IMR-90 (cell line): ENCODE results near the gene SF3B5. TPM values are rescaled to one million over a fixed set of nuclear protein-coding genes. Genes with fewer than 3 reads are reported as not detected.
A peak's percentile ranks its signal among the peaks of the same experiment; 100 is the strongest.

ENCODE experiments used
- ATAC-seq: fragments of 200-7000 bp; cut with Tn5 transposase; 2 replicates; pipeline ENCODE4 v1.9.1; 2020; ENCODE audit warnings: low read depth, mild to moderate bottlenecking, moderate library complexity
- BruUV-seq: library from RNA; stranded (reverse); fragments of 400-500 nt; replicated peaks from 2 replicates; lab custom pipeline; 2021; lab: Mats Ljungman, UMichigan
- CTCF ChIA-PET: fragments of 300-600 bp; formaldehyde crosslinking; extraction: SDS; loops from one replicate; lab custom pipeline; 2021; ENCODE audit warnings: antibody characterized with exemption; lab: Yijun Ruan, JAX
- POLR2A ChIA-PET: fragments of 300-600 bp; sonication (Branson Sonifier 250); formaldehyde crosslinking; loops from one replicate; lab custom pipeline; 2022; ENCODE audit warnings: antibody characterized with exemption; ENCODE audit not compliant: unreplicated experiment; lab: Charles Lee
- DNase-seq: peaks from one replicate; pipeline ENCODE4 v3.0.0; 2013
- H2AFZ ChIP-seq: replicated peaks from 2 replicates; pipeline ENCODE3; 2013; ENCODE audit warnings: low read length, mild to moderate bottlenecking; ENCODE audit not compliant: poor library complexity
- H2AK5ac ChIP-seq: 2 replicates; pipeline ENCODE4 v1.6.1; 2013; ENCODE audit warnings: low read depth, low read length, inconsistent platforms
- H2AK9ac ChIP-seq: replicated peaks from 2 replicates; pipeline ENCODE3; 2013; ENCODE audit warnings: mild to moderate bottlenecking, low read depth, low read length, moderate library complexity; ENCODE audit not compliant: poor library complexity
- H2BK120ac ChIP-seq: 2 replicates; pipeline ENCODE4 v1.6.1; 2013; ENCODE audit warnings: low read depth, low read length, inconsistent platforms
- H2BK15ac ChIP-seq: 3 replicates; pipeline ENCODE4 v1.6.1; 2013; ENCODE audit warnings: low read depth, low read length, inconsistent platforms
- H2BK20ac ChIP-seq: 2 replicates; pipeline ENCODE4 v1.6.1; 2013; ENCODE audit warnings: low read depth, mild to moderate bottlenecking, inconsistent platforms, low read length, moderate library complexity
- H2BK5ac ChIP-seq: 2 replicates; pipeline ENCODE4 v1.6.1; 2013; ENCODE audit warnings: mild to moderate bottlenecking, low read depth, low read length, inconsistent platforms; ENCODE audit not compliant: poor library complexity, severe bottlenecking
- H3K14ac ChIP-seq: replicated peaks from 2 replicates; pipeline ENCODE4 v1.6.1; 2013; ENCODE audit warnings: low read depth, low read length, inconsistent platforms
- H3K18ac ChIP-seq: 2 replicates; pipeline ENCODE4 v1.6.1; 2013; ENCODE audit warnings: low read depth, low read length, control low read depth
- H3K23ac ChIP-seq: 2 replicates; pipeline ENCODE4 v1.6.1; 2013; ENCODE audit warnings: low read depth, low read length, inconsistent platforms
- H3K27ac ChIP-seq: 2 replicates; pipeline ENCODE4 v1.5.1; 2013; ENCODE audit warnings: mild to moderate bottlenecking, control low read depth, low read length; ENCODE audit not compliant: insufficient read depth
- H3K27me3 ChIP-seq: 2 replicates; pipeline ENCODE4 v1.6.1; 2013; ENCODE audit warnings: low read length; ENCODE audit not compliant: control insufficient read depth, insufficient read depth
- H3K36me3 ChIP-seq: 2 replicates; pipeline ENCODE4 v1.6.1; 2013; ENCODE audit warnings: low read length, mixed read lengths; ENCODE audit not compliant: control insufficient read depth, insufficient read depth
- H3K4ac ChIP-seq: 2 replicates; pipeline ENCODE4 v1.6.1; 2013; ENCODE audit warnings: low read depth, low read length, inconsistent platforms
- H3K4me1 ChIP-seq: 2 replicates; pipeline ENCODE4 v1.6.1; 2013; ENCODE audit warnings: low read length, mixed read lengths; ENCODE audit not compliant: control insufficient read depth, insufficient read depth
- H3K4me2 ChIP-seq: 2 replicates; pipeline ENCODE4 v1.6.1; 2013; ENCODE audit warnings: low read depth, mild to moderate bottlenecking, control low read depth, low read length, moderate library complexity
- H3K4me3 ChIP-seq: 2 replicates; pipeline ENCODE4 v1.5.1; 2013; ENCODE audit warnings: low read depth, mild to moderate bottlenecking, control low read depth, low read length, moderate library complexity; ENCODE audit not compliant: insufficient read depth
- H3K56ac ChIP-seq: 2 replicates; pipeline ENCODE4 v1.6.1; 2013; ENCODE audit warnings: low read length, inconsistent platforms; ENCODE audit not compliant: insufficient read depth; ENCODE audit errors: extremely low read depth
- H3K79me1 ChIP-seq, 2 experiments: 2 replicates each; pipeline ENCODE4 v1.6.1; 2013; ENCODE audit warnings: low read length in 2 of 2, inconsistent platforms in 1 of 2, low read depth in 1 of 2
- H3K9ac ChIP-seq: 2 replicates; pipeline ENCODE4 v1.6.1; 2013; ENCODE audit warnings: low read depth, low read length, control low read depth
- H3K9me1 ChIP-seq: 2 replicates; pipeline ENCODE4 v1.6.1; 2013; ENCODE audit warnings: low read length, inconsistent platforms; ENCODE audit not compliant: insufficient read depth
- H3K9me3 ChIP-seq: 2 replicates; pipeline ENCODE4 v1.6.1; 2013; ENCODE audit warnings: low read length; ENCODE audit not compliant: control insufficient read depth, insufficient read depth
- H4K20me1 ChIP-seq: 2 replicates; pipeline ENCODE4 v1.6.1; 2013; ENCODE audit warnings: low read length, inconsistent platforms; ENCODE audit not compliant: insufficient read depth
- H4K5ac ChIP-seq: 2 replicates; pipeline ENCODE4 v1.6.1; 2013; ENCODE audit warnings: mild to moderate bottlenecking, low read depth, low read length, control low read depth
- H4K8ac ChIP-seq, 2 experiments: 2 replicates each; pipeline ENCODE4 v1.6.1; 2013; ENCODE audit warnings: low read depth in 2 of 2, low read length in 2 of 2, control low read depth in 1 of 2, inconsistent platforms in 1 of 2
- H4K91ac ChIP-seq: 2 replicates; pipeline ENCODE4 v1.6.1; 2013; ENCODE audit warnings: low read depth, low read length, inconsistent platforms; ENCODE audit not compliant: insufficient read depth
- MAFK ChIP-seq: IDR thresholded peaks from 2 replicates; pipeline ENCODE4 v1.6.1; 2012; ENCODE audit warnings: low read depth, low read length, improper control_type of control experiment
- RCOR1 ChIP-seq: IDR thresholded peaks from 2 replicates; pipeline ENCODE4 v1.6.1; 2012; ENCODE audit warnings: mild to moderate bottlenecking, low read length, improper control_type of control experiment; ENCODE audit not compliant: insufficient replicate concordance
- dilution Hi-C: fragments of 300-500 bp; cut with HindIII; formaldehyde crosslinking; loops from one replicate; pipeline ENCODE4 v1.14.3; 2018; ENCODE audit warnings: low sequenced_read_pairs; ENCODE audit not compliant: unreplicated experiment
- in situ Hi-C: fragments of 300-500 bp; cut with MboI; formaldehyde crosslinking; loops from 3 replicates; pipeline ENCODE4 v1.14.3; 2019; ENCODE audit warnings: low sequenced_read_pairs, inconsistent platforms, mixed read lengths
- intact Hi-C: fragments of 100-400 bp; cut with micrococcal nuclease; formaldehyde crosslinking; loops from 2 replicates; pipeline ENCODE4 v1.10.0; 2022
- polyA plus RNA-seq, 3 experiments: library from polyadenylated mRNA; depleted of rRNA; stranded (reverse); fragments of >200 nt; gene quantifications; 2 replicates each; pipeline ENCODE4 v1.2.3, GENCODE V29; 2012; ENCODE audit warnings: low replicate concordance in 1 of 3
- total RNA-seq: library from RNA; depleted of rRNA; stranded (reverse); fragments of >200 nt; gene quantifications from 2 replicates; pipeline ENCODE4 v1.2.3, GENCODE V29; 2012

SF3B5 gene
- total and polyA plus RNA-seq, 2 of the 4 experiments (the other 2 are of a cell fraction), result 227 to 333 TPM

GRCh38 chr6:144052488-144052887 is 42.9 kb downstream of the SF3B5 start:
- ATAC-seq, result no peak
- Histone ChIP-seq H3K23ac (no peak overlapping the region), H3K18ac (no peak overlapping the region), H4K91ac (no peak overlapping the region), H3K9ac (no peak overlapping the region), H3K4me1 (no peaks in the 10 kb centered on the region), H2AK9ac (no peak overlapping the region), H4K8ac (no peak overlapping the region), H3K14ac (no peak overlapping the region), H3K56ac (no peak overlapping the region), H3K79me1 (no peaks in the 10 kb centered on the region), H4K5ac (no peak overlapping the region), H3K36me3 (no peaks in the 10 kb centered on the region), H3K27me3 (peaks cover 19% of the 10 kb centered on the region), H3K27ac (no peak overlapping the region), H4K20me1 (no peaks in the 10 kb centered on the region), H2BK120ac (no peak overlapping the region), H3K4me2 (no peak overlapping the region), H3K4me3 (no peak overlapping the region), H2AK5ac (no peak overlapping the region), H2BK5ac (no peak overlapping the region), H3K9me1 (no peaks in the 10 kb centered on the region), H3K4ac (no peak overlapping the region), H2AFZ (no peak overlapping the region), H2BK15ac (no peak overlapping the region), H3K9me3 (peaks cover 7% of the 10 kb centered on the region), H2BK20ac (no peak overlapping the region)
- TF ChIP-seq RCOR1 (no peak), MAFK (peak; percentile 92)
- intact Hi-C loops, result no loop called here
- in situ Hi-C loops, result no loop called here
- dilution Hi-C loops, result no loop called here
- CTCF ChIA-PET, result no interaction called here
- POLR2A ChIA-PET, result no interaction called here
- no TSS peak for BruUV-seq
- no peak for DNase-seq
